Measurements from ENCODE around the gene TREX2.

DNA sequence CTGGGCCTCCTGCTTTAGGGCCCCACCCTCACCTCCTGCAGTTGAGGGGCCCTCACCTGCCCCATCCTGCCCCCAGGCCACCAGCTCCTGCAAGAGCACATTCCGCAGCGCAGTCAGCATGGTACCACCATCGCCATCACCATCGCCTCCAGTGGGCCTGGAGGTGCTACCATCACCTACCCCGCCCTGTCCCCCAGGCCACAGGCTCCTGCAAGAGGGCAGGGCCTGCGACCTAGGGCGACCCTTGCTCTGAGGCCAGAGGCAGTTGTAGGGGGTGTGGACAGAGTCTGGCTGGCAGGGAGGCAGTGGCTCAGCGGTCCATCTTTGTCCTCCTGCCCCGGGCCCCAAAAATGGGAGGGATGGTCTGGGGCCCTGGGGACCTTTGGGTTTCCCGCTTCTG, 28.4 kb upstream of the TREX2 start:
- TF ChIP-seq, protein P1, sequence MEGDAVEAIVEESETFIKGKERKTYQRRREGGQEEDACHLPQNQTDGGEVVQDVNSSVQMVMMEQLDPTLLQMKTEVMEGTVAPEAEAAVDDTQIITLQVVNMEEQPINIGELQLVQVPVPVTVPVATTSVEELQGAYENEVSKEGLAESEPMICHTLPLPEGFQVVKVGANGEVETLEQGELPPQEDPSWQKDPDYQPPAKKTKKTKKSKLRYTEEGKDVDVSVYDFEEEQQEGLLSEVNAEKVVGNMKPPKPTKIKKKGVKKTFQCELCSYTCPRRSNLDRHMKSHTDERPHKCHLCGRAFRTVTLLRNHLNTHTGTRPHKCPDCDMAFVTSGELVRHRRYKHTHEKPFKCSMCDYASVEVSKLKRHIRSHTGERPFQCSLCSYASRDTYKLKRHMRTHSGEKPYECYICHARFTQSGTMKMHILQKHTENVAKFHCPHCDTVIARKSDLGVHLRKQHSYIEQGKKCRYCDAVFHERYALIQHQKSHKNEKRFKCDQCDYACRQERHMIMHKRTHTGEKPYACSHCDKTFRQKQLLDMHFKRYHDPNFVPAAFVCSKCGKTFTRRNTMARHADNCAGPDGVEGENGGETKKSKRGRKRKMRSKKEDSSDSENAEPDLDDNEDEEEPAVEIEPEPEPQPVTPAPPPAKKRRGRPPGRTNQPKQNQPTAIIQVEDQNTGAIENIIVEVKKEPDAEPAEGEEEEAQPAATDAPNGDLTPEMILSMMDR (IDR thresholded peaks at IDR 0.05) = no peak
- TF ChIP-seq POLR2A (IDR thresholded peaks at IDR 0.05) = no peak
